Endodermal cell (in vitro differentiated cells): ENCODE results near the gene MLLT6. TPM values are rescaled to one million over a fixed set of nuclear protein-coding genes. Genes with fewer than 3 reads are reported as not detected.

ENCODE experiments used
- DNase-seq: peaks from one replicate; pipeline ENCODE4 v3.0.0-alpha.2; 2017
- H3K27ac ChIP-seq: 2 replicates; pipeline ENCODE4 v1.5.1; 2013; ENCODE audit warnings: mild to moderate bottlenecking, low read depth, low read length, moderate library complexity
- H3K27me3 ChIP-seq: 2 replicates; pipeline ENCODE4 v1.6.1; 2013; ENCODE audit warnings: mild to moderate bottlenecking, low read length, moderate library complexity; ENCODE audit not compliant: insufficient read depth, control insufficient read depth, poor library complexity, severe bottlenecking
- H3K36me3 ChIP-seq: 2 replicates; pipeline ENCODE4 v1.7.0; 2013; ENCODE audit warnings: mild to moderate bottlenecking, low read length, moderate library complexity; ENCODE audit not compliant: control insufficient read depth, insufficient read depth
- H3K4me1 ChIP-seq: one replicate; pipeline ENCODE4 v1.7.0; 2013; ENCODE audit warnings: low read length; ENCODE audit not compliant: control insufficient read depth, insufficient read depth
- H3K4me3 ChIP-seq: 2 replicates; pipeline ENCODE4 v1.5.1; 2013; ENCODE audit warnings: mild to moderate bottlenecking, low read length, moderate library complexity
- H3K9ac ChIP-seq: 2 replicates; pipeline ENCODE4 v1.6.1; 2013; ENCODE audit warnings: mild to moderate bottlenecking, low read length, moderate library complexity; ENCODE audit not compliant: poor library complexity, severe bottlenecking; ENCODE audit errors: extremely low read depth
- H3K9me3 ChIP-seq: 2 replicates; pipeline ENCODE4 v1.6.1; 2013; ENCODE audit warnings: mild to moderate bottlenecking, low read length, moderate library complexity; ENCODE audit not compliant: control insufficient read depth
- H3K27ac Mint-ChIP-seq: 2 replicates; pipeline ENCODE4 v1.8.0; 2020; ENCODE audit warnings: mixed read lengths
- H3K27me3 Mint-ChIP-seq: 2 replicates; pipeline ENCODE4 v1.8.0; 2021; ENCODE audit warnings: mild to moderate bottlenecking, mixed read lengths; ENCODE audit not compliant: insufficient read depth
- H3K36me3 Mint-ChIP-seq: 2 replicates; pipeline ENCODE4 v1.8.0; 2020; ENCODE audit warnings: low read depth, mixed read lengths
- H3K4me1 Mint-ChIP-seq: 2 replicates; pipeline ENCODE4 v1.8.0; 2020; ENCODE audit warnings: mixed read lengths
- H3K4me3 Mint-ChIP-seq: 2 replicates; pipeline ENCODE4 v1.8.0; 2020; ENCODE audit warnings: mild to moderate bottlenecking, moderate library complexity, mixed read lengths
- H3K9me3 Mint-ChIP-seq: 2 replicates; pipeline ENCODE4 v1.8.0; 2020; ENCODE audit warnings: mild to moderate bottlenecking, mixed read lengths
- CTCF ChIP-seq: fragments of 200-600 bp; sonication (generic); conservative IDR thresholded peaks from 2 replicates; pipeline ENCODE4 v1.5.0; 2021; ENCODE audit warnings: antibody characterized with exemption, mild to moderate bottlenecking
- WGBS, 2 experiments: methylation state at CpG; one replicate each; pipeline versions ENCODE4 v1.1.5 to v1.1.7; 2013; ENCODE audit warnings: missing lambda C conversion rate in 2 of 2, mixed read lengths in 1 of 2; ENCODE audit not compliant: insufficient coverage in 1 of 2, insufficient read length in 1 of 2; 5-methylcytosine and 5-hydroxymethylcytosine counted together
- total RNA-seq, 2 donors: library from RNA; stranded (reverse); fragmentation: NEBNext Ultra II Directional in 1 of 2; extraction: Animal tissue kit (Norgen Biotek cat#: 25700) in 1 of 2; gene quantifications; 2 replicates in 1 of 2; 3 replicates in 1 of 2; pipeline ENCODE4 v1.2.1, GENCODE V29; 2021

Gene MLLT6
- total RNA-seq, 2 donors from 2014 or later: 112 to 127 TPM

- Mint-ChIP-seq H3K27me3 (peaks cover 13% of the 10 kb centered on the region), H3K9me3 (no peaks in the 10 kb centered on the region), H3K36me3 (no peaks in the 10 kb centered on the region), H3K4me3 (no peak overlapping the region), H3K27ac (no peak overlapping the region), H3K4me1 (peaks cover 6% of the 10 kb centered on the region)
- TF ChIP-seq CTCF: no peak
- Histone ChIP-seq H3K27ac (no peak overlapping the region), H3K4me1 (no peaks in the 10 kb centered on the region), H3K4me3 (no peak overlapping the region), H3K9me3 (no peaks in the 10 kb centered on the region), H3K9ac (no peak overlapping the region), H3K27me3 (no peaks in the 10 kb centered on the region), H3K36me3 (no peaks in the 10 kb centered on the region)
- peak; percentile 43 for DNase-seq
- 86 to 88% methylated on average over 10 to 15 of the region's 15 CpGs for WGBS, 2 experiments
Measured at GRCh38 chr17:38657824-38658740, 47.0 kb upstream of the MLLT6 start.

GRCh38 chr17:38658741-38659345 is 46.2 kb upstream of the MLLT6 start:
- H3K4me1 ChIP-seq: no peaks in the 10 kb centered on the region
- no peak overlapping the region for H3K27ac ChIP-seq
- no peak overlapping the region for H3K4me3 ChIP-seq
- no peak for TF ChIP-seq CTCF
- Mint-ChIP-seq H3K4me1 (peaks cover 6% of the 10 kb centered on the region), H3K9me3 (no peaks in the 10 kb centered on the region), H3K36me3 (no peaks in the 10 kb centered on the region), H3K4me3 (no peak overlapping the region), H3K27ac (no peak overlapping the region), H3K27me3 (peaks cover 11% of the 10 kb centered on the region)
- H3K36me3 ChIP-seq: no peaks in the 10 kb centered on the region
- DNase-seq: peak; percentile 49
- no peak overlapping the region for H3K9ac ChIP-seq
- 88 to 92% methylated on average over 10 to 13 of the region's 13 CpGs for WGBS, 2 experiments
- H3K27me3 ChIP-seq: no peaks in the 10 kb centered on the region
- H3K9me3 ChIP-seq: no peaks in the 10 kb centered on the region

- Mint-ChIP-seq H3K4me3 (no peak overlapping the region), H3K27ac (no peak overlapping the region), H3K9me3 (no peaks in the 10 kb centered on the region), H3K4me1 (peaks cover 6% of the 10 kb centered on the region), H3K36me3 (no peaks in the 10 kb centered on the region), H3K27me3 (peaks cover 13% of the 10 kb centered on the region)
- no peak for DNase-seq
- Histone ChIP-seq H3K36me3 (no peaks in the 10 kb centered on the region), H3K4me1 (no peaks in the 10 kb centered on the region), H3K4me3 (no peak overlapping the region), H3K27me3 (no peaks in the 10 kb centered on the region), H3K9me3 (no peaks in the 10 kb centered on the region), H3K27ac (no peak overlapping the region), H3K9ac (no peak overlapping the region)
- TF ChIP-seq CTCF: no peak
- WGBS, 2 experiments: 88 to 97% methylated on average over 1 to 7 of the region's 7 CpGs
Measured at GRCh38 chr17:38659415-38659814, 45.7 kb upstream of the MLLT6 start.
